Astrocyte of the hippocampus (primary cell): ENCODE data around the gene MYO10.

ENCODE experiments used
- DNase-seq: peaks from one replicate; pipeline ENCODE4 v3.0.0; 2011; ENCODE audit warnings: low read depth, low spot score

Gene MYO10

DNA sequence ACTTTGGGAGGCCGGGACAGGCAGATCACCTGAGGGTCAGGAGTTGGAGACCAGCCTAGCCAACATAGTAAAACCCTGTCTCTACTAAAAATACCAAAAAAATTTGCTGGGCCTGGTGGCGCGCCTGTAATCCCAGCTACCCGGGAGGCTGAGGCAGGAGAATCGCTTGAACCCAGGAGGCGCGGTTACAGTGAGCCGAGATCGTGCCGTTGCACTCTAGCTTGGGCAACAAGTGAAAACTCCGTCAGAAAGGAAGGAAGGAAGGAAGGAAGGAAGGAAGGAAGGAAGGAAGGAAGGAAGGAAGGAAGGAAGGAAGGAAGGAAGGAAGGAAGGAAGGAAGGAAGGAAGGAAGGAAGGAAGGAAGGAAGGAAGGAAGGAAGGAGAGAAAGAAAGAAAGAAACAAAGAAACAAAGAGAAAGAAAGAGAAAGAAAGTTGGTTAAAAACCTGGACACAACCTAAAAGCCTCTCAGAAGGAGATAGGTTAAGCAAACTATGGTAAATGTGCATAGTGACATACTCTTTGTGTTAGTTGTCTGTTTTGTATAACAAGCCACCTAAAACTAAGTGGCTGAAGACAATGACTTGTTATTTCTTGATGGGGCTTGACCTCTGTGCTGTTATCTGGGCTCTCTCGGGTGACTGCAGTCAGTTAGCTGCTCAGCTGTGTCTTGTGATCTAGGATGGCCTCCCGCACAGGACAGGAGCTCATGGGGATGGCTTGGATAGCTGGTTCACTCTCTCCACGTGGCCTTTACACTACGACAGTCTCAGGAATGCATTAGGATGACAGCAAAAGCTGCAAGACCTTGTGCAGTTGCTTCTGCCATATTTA, 8.0 kb upstream of the MYO10 start:
- DNase-seq = no peak

DNA sequence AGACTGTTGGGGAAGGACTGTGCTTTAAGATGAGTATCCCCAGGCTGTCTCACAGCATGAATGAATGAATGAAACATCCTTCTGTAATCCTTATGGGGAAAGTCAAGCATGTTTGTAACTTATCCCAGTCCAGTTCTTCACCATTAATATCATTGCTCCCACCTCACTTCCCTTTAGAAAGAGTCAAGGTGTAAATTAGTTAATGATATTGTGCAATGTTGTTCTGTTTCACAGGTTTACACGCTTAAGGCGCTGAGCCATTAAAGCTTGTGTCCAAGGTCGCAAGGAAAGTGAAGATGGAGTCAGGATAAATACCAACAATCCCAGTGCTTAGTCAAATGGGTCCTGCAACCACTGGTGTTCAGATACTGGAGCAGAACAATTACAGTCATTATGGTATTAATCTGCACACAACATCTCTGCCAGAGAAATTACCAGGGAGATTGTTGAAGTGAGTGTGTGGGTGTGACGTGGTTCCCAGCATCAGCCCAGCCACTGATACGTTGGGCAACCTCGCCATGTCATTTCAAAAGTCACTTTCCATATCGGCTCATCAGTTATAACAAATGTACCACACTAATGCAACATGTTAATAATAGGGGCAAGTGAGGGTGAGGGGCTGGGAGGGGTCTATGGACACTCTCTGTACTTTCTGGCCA, 1.5 kb upstream of the MYO10 start:
- DNase-seq = no peak

DNA sequence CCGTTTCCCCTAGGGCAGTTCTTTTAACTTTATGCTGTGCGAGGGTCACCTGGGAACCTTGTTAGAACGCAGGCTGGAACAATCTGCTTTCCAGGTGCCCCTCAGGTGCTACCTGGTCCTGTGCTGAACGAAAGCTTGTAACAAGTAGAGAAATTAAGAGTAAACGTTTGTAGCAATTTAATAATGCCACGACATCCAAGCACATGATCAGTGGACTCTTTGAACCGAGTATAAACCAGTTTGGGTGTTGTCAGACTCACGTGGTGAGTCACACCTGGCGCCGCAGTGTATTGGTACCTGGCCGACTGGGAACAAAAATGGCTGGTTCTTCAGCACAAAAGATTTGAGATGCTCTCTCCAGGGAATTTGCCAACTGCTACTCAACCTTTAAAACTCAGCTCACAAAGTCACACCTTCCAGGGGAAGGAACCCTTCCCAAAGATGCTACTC, 926 bp upstream of the MYO10 start:
- DNase-seq = no peak

DNA sequence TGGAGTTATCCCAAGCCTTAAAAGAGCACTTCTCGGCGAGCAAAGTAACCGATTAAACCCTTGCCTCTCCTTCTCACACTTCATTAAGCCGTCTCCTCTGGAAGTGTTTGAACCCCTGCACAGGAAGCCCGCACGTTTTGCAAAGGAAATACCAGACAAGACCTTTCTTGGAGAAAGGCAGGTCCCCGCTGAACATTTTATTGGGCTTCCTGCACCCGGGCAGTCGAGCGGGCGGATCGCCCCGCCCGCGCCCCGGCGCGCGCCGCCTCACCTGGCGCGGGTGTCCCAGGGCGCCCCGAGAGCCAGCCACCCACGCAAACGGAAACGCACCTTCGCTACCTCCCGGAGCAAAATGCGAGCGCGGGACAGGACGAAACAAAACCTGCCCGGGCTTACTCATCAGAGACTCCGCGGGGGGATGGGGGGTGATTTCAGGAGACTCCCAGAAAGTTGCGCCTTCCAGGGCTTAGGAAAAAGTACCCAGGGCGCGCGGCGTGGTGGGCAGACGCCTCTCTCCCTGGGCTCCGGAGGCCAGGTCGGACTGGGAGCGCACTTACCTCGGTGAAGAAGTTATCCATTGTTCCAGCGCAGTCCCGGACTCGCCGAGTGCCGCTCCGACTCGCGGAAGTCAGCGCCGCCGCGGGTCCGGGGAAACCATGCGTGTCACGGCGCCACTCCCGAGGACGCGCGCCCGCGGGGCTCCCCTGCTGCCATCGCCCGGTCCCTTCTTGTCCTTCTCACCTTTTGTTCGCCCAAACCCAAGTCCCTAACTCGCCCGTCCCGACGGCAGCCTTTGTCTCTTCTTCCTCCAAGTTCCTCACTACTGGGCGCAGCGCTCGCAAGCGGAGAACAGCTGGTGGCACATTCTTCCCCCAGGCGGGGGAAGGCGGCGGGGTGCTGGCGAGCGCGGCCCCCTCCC, 598 bp downstream of the MYO10 start:
- no peak for DNase-seq

DNA sequence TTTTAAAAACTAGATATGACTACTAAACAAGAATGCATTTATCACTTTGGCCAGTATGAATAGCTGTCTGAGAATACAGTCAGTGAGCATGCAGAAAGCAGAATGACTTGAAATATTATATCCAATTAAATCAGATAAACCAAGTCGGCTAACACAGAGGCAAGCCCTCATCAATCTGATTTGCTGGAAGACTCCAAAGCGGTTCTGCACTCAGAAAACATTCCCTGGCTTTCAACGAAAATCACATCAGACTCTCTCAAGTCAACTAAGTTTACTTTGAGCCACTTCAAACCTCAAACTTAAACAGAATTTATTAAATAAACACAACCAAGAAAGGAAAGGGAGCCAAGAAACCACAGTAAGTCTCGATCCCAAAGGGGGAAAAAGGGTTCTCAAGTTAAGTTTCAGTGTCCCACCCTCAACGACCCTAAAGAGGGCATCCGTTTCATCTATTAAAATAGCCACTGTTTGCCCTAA, 1.4 kb downstream of the MYO10 start:
- DNase-seq = peak; percentile 47

DNA sequence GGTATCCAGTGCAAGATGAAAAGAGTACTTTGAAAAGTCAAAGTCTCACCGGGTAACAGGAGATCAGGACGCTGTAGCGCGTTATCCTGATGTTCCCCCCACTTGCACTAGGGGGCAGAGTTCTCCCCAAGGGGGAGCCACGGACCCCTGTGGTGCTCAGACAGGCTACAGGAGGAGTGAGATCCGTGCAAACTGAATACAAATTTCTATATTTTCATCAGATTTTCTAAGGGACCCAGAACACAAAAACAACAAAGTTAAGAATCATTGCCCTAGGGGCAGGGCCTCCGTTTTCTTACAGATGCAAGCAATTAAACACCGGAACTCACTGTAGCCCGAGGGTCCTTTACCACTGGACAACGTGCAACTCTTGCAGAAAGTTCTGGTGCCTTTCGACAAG, 2.0 kb downstream of the MYO10 start:
- DNase-seq = peak; percentile 87

DNA sequence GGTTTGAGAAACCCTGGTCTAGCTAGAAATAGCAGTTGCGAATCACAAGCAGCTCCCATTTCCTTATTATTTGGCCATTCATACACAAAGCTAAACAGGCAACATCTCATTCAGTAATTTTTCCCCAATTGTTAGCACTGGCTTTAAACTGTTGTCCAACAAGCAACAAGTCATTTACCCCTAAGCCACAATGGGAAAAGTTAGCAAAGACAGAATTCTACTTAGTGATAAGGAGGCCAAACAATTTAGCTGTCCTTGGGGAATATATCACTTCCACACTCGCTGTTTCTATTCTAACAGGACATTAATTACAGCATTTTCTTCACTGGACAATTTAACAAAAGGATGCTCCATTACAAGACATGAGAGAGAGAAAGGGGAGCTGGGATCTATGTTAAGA, 2.8 kb downstream of the MYO10 start:
- DNase-seq = no peak

DNA sequence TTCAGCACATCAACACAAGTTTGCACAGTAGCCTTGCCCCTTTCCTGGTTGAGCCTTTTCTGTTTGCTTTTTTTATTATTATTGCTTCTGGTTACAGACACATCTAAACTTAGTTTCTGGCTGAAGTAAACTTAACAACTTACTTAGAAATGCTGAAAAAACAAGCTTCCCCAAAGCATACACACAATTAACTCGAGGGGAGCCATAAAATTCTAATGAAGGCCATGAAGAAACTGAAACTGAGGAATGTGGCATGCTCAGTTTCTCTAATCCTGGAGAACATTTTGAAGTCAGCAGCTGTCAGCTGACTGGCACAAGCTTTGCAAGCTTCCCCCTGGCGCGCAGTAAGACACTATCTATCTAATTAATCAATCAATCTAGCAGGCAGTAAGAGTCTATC, 3.7 kb downstream of the MYO10 start:
- DNase-seq = no peak

DNA sequence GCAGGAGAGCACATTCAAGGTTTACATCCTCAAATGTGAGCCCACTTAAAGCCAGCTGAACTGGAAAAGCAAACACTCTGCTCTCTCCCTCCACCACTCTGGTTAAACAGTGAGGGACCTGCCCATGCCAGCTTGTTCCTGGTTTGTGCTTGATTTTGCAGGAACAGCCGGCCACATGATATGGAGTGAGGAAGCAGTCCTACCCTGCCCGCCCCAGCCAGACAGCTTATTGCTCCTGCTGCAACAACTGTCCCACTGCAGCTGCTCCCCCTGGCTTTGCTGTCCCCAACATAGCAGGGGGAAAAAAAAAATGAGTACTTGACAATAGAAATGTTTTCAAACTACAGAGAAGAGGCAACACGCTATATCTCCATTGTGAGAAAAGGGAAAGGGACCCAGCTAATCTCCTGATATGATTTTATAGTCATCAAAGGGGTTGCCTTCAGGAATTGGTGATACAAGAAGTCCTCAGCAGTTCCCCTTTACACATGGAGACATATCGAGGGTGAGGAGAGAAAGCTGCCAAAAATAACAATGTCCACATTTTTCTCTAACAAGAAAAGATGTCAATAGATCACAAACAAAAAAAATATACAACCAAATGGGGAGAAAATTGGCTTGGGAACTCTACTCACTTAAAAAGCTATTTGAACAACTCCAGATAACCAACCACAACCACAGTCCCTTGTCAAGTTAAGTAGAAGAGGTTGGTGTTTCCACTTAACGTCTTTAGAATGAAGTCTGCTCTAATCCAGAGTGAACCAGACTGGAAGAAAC, 4.6 kb downstream of the MYO10 start:
- peak; percentile 71 for DNase-seq

DNA sequence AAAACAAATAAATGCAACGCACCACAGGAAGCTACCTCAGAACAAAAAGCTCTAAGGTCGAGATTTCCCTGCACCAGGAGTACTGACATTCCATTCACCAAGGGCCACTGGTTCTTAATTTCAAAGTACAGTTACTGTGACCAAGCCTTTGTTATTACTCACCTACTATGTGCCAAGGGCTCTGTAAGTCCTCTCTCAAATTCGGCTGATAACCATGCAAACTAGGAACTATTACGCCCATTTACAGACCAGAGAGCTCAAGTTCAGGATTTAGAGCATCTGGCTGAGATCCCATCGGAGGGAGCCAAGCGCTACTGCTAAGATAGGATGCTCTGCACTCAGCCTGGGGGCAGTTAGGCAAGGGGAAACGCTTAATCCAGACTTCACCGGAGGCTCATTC, 5.6 kb downstream of the MYO10 start:
- DNase-seq = no peak

DNA sequence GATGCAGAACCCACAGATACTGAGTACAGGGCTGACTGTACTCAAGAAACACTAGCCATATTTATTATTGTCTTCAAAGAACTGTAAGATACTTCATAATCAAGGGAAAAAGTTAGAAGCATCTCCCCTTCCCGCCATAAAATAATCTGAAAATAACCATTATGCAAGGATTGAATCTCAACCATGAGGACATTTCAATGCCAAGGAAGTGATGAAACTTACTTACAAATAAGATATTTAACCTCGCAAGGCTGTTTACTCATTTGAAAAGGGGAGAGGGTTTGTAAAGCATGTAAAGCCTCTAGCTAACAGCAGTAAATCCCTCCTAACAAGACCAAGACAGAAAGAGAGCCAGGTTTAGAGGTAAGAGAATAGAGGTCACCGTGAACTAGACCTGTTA, 6.3 kb downstream of the MYO10 start:
- DNase-seq = no peak

DNA sequence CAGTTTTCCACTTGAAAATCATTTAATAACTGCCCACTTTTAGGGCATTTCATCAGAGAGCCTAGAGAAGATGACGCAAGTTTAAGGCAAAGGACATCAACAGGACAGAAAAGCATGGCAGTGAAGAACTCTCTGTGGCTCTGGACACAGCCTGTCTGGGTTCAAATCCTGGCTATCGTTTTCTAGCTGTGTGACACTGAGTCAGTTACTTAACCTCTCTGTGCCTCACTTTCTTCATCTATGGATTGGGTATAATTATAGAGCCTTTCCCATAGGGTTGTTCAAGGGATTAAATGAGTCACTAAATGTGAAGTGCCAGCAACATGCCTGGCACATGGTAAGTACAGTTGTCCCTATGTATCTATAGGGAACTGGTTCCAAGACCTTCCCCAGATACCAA, 6.7 kb downstream of the MYO10 start:
- no peak for DNase-seq

DNA sequence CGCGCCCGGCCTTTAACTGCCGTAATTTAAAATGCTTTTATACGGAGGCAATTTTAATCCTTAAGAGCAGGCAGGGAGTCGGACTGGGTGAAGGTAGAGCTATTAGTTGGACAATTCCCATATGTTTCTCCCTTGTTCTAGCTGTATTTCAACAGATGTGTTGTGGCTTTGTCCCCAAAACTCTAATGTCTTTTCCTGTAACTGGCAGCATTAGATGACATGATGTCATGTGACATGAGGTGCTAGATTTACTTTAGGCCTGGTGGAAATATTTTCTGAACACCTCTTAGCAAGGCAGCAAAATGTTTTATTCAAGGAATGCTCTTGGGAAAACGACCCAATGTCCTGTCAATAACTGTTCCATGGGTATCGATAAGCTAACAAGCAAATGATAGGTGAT, 8.5 kb downstream of the MYO10 start:
- no peak for DNase-seq

DNA sequence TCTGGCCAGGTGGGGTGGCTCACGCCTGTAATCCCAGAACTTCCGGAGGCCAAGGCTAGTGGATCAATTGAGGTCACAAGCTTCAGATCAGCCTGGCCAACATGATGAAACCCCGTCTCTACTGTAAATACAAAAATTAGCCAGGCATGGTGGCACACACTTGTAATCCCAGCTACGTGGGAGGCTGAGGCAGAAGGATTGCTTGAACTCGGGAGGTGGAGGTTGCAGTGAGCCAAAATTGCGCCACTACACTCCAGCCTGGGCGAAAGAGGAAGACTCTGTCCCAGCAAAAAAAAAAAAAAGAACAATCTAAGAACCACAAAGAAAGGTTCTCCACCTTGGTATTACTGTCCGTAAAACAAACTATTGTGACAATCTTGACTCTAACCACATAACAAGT, 9.7 kb downstream of the MYO10 start:
- DNase-seq = no peak

DNA sequence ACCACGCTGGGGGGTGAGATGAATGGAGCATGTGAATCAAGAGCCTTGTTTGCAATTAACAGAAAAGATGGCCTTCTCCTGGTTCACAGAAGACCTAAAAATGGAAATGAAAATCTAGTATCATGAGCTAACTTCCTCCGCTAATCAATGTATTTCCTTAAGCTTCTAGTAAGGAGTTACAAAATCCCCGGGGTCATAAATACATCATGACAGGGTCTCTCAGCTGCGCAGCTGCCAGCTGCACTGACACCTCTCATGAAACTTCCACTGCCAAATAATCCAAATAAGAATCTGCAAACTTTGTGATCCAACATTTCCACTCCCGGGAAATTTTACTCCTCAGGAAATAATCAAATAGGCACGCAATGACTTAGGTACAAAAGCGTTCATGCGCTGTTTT, 11.9 kb downstream of the MYO10 start:
- no peak for DNase-seq

DNA sequence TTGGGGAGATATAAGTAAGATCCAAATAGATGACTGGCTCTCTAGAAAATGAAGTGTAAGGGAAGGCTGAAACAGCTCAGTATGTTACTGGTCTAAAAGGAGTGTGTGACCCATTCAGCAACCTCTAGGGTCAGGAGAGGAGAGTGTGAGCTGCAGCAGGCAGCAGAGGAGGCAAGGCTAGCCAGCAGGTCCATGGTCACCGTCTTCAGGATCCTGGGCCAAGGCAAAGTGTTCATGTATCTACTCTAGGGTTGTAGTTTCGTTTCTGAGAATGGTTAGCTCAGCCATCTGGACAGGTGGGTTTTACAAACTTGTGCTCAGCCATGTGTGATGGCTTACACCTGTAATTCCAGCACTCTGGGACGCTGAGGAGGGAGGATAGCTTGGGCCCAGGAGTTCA, 13.7 kb downstream of the MYO10 start:
- DNase-seq = no peak

DNA sequence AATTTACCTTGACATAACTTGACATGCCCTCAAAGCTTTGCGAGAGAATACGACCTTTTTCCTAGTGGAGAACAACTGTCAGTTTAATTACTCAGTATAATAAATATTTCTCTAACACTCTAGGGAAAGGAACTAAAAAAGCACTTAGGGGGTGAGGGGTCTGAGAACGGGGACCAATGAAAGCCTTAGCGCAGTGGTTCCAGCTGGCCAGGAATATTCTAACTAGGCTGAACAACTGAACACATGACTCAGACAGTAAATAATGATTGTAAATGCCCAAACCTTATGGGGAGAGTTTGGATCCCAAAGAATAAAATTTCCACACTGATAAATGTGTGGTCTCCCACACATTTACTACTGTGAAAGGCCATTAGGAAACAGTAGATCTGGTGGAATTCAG, 14.9 kb downstream of the MYO10 start:
- no peak for DNase-seq

DNA sequence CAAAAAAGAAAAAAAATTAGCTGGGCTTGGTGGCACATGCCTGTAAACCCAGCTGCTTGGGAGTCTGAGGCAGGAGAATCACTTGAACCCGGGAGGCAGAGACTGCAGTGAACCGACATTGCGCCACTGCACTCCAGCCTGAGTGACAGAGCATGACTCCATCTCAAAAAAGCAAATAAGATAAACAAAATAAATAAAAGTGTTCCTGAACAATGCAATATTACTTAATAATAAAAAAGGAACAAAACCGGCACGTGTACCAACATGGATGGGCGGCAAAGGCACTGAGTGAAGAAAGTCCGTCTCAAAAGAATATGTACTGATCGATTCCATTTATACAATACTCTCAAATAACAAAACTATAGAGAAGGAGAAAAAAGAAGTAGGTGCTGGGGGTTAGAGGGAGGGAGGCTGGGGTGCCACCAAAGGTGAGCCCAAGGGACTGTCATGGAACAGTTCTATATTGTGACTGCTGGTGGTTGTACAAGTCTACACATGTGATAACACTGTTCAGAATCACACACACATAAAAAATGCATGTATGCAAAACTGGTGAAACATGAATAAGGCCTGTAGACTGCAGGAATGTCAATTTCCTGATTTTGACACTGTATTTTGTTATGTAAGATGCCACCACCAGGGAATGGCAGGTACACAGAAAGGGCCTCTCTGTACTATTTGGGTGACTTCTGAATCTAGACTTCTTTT, 15.8 kb downstream of the MYO10 start:
- no peak for DNase-seq

DNA sequence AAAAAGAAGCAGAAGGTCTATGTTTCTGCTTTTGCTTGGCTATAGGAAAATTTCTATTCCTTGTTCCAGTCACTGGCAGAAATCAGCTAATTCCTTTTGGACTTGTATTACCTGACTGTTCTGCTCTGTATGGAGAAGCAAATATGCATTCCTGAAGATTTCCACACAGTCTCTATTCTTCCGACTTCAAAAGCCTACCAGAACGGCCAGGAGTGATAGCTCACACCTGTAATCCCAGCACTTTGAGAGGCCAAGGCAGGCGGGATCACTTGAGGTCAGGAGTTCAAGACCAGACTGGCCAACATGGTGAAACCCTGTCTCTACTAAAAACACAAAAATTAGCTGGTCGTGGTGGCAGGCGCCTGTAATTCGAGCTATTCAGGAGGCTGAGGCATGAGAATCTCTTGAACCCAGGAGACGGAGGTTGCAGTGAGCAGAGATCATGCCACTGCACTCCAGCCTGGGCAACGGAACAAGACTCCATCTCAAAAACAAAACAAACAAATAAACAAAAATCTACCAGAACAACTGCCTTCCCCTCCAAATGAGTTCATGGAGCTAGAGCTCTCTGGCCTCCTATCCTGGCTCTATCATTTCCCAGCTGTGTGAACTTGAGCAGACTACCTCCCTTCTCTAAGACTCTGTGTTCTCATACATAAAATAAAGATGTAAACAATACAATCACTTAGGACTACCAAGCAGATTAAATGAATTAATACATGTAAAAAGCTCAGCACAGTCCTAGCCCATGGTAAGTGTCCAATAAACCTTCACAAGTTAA, 17.0 kb downstream of the MYO10 start:
- DNase-seq = no peak

DNA sequence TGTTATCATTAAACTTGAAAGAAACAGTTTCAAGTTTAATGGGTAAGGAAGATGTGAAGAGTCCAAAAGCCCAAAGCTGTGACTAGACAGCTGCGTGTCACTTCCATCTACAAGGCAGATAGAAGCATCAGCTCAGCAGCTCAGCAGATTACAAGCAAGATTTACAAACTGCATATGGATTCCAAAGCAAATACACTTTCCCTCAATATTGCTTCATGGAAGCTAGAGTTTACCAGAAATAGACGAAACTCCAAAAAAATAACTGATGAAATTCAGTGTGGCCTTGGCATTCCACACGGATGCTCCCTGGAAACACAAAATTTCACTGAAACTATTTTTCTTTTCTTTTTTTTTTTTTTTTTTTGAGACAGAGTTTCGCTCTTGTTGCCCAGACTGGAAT, 17.9 kb downstream of the MYO10 start:
- no peak for DNase-seq
